GM10248 (cell line): Measurements from ENCODE around the gene CHST8.

Experiments
- CTCF ChIA-PET: fragments of 300-600 bp; sonication (Branson Sonifier 250); formaldehyde crosslinking; extraction: SDS; loops from one replicate; lab custom pipeline; 2021; ENCODE audit warnings: antibody characterized with exemption; lab: Yijun Ruan, JAX
- POLR2A ChIA-PET: fragments of 350-650 bp; sonication (Branson Sonifier 250); formaldehyde crosslinking; extraction: SDS; loops from one replicate; lab custom pipeline; 2020; ENCODE audit warnings: antibody characterized with exemption; lab: Yijun Ruan, JAX
- DNase-seq: peaks from one replicate; pipeline ENCODE4 v3.0.0; 2012; ENCODE audit errors: extremely low spot score
- CTCF ChIP-seq: IDR thresholded peaks from 2 replicates; pipeline ENCODE4 v1.5.1; 2012; ENCODE audit warnings: mild to moderate bottlenecking, low read depth; ENCODE audit errors: extremely low read depth, missing control alignments, control extremely low read depth

The CHST8 gene

DNA sequence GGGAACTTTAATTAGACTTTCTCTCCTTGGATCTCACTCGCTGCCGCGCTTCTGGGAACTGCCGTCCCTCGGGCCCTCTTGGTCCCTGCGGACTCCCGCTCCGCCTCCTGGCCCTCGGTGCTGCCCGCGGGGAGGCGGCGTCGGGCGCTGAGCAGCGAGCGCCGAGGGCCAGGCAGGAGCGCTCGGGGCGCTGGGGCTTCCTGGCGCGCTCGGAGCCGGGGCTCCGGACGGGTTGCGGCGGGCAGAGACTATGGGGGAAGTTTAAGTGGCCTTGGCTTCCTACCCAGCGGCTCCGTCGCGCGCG is 704 bp downstream of the CHST8 start:
- POLR2A ChIA-PET, result no interaction called here
- DNase-seq, result no peak
- CTCF ChIA-PET, result no interaction called here
- TF ChIP-seq CTCF, result no peak

DNA sequence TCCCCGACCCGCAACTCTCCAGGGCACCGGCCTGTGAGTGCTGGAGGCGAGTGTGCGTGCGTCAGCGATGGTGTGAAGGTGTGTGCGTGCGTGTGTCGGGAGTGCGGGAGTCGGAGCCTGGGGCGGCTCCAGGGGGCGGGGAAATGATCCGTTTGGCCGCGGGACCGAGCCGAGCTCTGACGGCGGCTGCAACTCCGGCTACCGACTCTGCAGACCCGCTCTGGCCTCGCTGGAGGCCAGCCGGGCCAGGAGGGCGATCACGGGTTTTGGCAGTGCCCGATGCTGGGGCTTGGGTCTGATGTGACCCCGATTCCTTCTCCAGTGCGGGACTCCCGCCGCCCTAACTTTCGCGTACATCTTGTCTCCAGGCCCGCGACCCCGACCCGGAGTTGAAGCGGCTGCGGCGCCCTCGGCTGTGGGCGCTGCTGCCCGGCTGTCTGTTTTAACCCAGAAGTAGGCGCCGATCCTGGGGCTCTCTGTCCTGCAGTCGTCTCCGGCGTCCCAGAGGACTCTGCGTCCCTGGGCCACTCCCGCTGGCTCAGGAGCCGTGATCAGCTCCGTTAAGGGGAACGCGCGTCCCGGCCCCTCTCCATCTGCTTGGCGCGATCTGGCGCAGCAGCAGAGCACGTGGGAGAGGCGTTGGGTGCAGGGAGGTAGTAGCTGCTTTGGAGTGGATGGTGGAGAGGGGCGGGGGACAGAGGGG is 1.2 kb downstream of the CHST8 start:
- no peak for TF ChIP-seq CTCF
- DNase-seq, result no peak
- POLR2A ChIA-PET, result no interaction called here
- CTCF ChIA-PET, result no interaction called here

DNA sequence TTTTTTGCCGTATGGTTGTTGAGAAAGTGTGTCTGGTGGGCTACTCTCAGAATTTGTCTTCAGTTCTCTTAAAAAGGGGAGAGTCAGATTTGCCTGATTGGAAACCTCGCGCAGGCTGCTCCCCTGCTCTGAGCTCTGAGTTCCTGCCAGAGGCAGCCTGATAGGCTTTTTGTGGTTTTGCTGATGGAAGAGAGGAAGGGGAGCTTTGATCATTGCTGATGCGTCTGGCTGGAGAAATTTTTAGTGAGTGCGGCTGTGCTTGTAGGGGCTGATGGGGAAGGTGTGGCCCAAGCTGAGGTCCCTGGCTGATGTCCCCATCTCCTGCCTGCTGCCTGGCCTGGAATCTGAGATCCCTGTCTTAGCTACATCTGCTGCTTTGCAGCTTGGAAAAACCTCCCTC is 2.8 kb downstream of the CHST8 start:
- DNase-seq, result no peak
- no peak for TF ChIP-seq CTCF
- CTCF ChIA-PET, result interaction anchor here (1.1 kb wide), 1 partner anchor 13 kb away, joined by 3 read pairs; no protein-coding TSS in a partner anchor
- POLR2A ChIA-PET, result no interaction called here

- TF ChIP-seq CTCF, result no peak
- ChIA-PET POLR2A (no interaction called here), CTCF (no interaction called here)
- DNase-seq, result no peak
Observed at GRCh38 chr19:33627526-33627925, 5.8 kb downstream of the CHST8 start.

DNA sequence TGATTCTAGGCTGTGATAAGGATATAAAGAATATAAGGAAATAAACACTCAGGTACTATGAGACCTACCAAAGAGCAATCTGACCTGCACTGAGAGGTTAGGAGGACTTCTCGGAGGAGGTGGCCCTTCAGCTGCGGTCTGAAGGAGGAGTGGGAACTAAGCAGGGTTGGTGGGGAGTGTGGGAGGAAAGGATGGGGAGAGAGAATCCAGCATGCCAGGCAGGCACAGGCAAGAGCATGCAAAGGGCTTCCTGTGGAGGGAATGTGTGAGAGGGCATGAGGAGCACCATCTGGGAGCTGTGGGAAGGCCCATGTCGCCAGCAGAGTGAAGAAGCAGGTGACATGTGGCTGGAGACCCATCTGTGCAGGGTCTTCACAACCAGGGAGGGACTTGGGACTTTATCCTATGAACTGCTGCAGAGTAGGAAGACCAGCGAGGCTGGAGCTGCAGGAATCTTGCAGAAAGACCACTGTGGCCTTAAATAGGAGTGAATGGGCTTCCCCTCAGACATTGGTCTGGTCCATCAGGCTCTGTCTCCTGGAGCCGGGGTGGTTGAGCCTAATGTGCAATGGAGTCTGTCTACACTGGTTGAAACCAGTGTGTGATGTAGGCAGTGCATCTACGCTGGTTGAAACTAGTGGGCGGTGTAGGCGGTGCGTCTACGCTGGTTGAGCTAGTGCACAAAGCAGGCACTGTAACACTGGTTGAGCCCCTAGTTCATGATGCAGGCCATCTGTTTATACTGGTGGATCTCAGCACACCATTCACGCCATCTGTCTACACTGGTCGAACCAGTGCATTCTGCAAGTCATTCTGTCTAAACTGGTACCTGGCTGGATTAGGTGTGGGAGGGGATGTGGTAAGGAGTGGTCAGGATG is 6.4 kb downstream of the CHST8 start:
- ChIA-PET POLR2A (no interaction called here), CTCF (no interaction called here)
- DNase-seq, result no peak

More for the DNA sequence above, 6.4 kb downstream of the CHST8 start:
- no peak for TF ChIP-seq CTCF
